HG03571 (cell line): ENCODE results near the gene NPIPB9.
A peak's percentile ranks its signal among the peaks of the same experiment; 100 is the strongest.
"Not testable (repeated sequence)": the region's sequence is repeated elsewhere in the genome, so short reads cannot be mapped to it uniquely, and the experiment has no call there.

Source experiments
- ATAC-seq: cut with Tn5 transposase; IDR thresholded peaks from one replicate; pipeline ENCODE4 v1.9.1; 2021; ENCODE audit not compliant: unreplicated experiment

The NPIPB9 gene

GRCh38 chr16:28751487-28751886 is at the start of gene NPIPB9:
Gene NPIPB9 (plus strand): TSS chr16:28751787.
- ATAC-seq: not testable (repeated sequence)

- not testable (repeated sequence) for ATAC-seq
These were observed 47.3 kb upstream of the NPIPB9 start for GRCh38 chr16:28704246-28704645.

- peak; percentile 92 for ATAC-seq
These were observed 40.1 kb upstream of the NPIPB9 start, which contains the start of gene EIF3C for GRCh38 chr16:28711220-28712083. Gene EIF3C (plus strand): TSS chr16:28711464. CDS start chr16:28711687, 223 bp downstream.

GRCh38 chr16:28722852-28723650 is 28.5 kb upstream of the NPIPB9 start:
- ATAC-seq: not testable (repeated sequence)

- not testable (repeated sequence) for ATAC-seq
These were observed 20.3 kb upstream of the NPIPB9 start for GRCh38 chr16:28731253-28731652.

- ATAC-seq: not testable (repeated sequence)
These were observed 19.0 kb upstream of the NPIPB9 start for GRCh38 chr16:28732455-28733124.

GRCh38 chr16:28739787-28740186 is 11.8 kb upstream of the NPIPB9 start:
- not testable (repeated sequence) for ATAC-seq

- not testable (repeated sequence) for ATAC-seq
These were observed 11.0 kb upstream of the NPIPB9 start for GRCh38 chr16:28740631-28741030.

GRCh38 chr16:28741295-28741694 is 10.3 kb upstream of the NPIPB9 start:
- ATAC-seq: not testable (repeated sequence)

GRCh38 chr16:28746618-28747350 is 4.8 kb upstream of the NPIPB9 start:
- not testable (repeated sequence) for ATAC-seq

GRCh38 chr16:28749997-28750465 is 1.6 kb upstream of the NPIPB9 start:
- ATAC-seq: peak; percentile 89

- not testable (repeated sequence) for ATAC-seq
These were observed 1.0 kb upstream of the NPIPB9 start for GRCh38 chr16:28750469-28751067.

- not testable (repeated sequence) for ATAC-seq
These were observed 30.1 kb downstream of the NPIPB9 start for GRCh38 chr16:28781697-28782096.

- ATAC-seq: not testable (repeated sequence)
These were observed 30.8 kb downstream of the NPIPB9 start for GRCh38 chr16:28782357-28782756.

- ATAC-seq: not testable (repeated sequence)
These were observed 50.8 kb downstream of the NPIPB9 start for GRCh38 chr16:28802235-28803019.

- not testable (repeated sequence) for ATAC-seq
These were observed 56.0 kb downstream of the NPIPB9 start for GRCh38 chr16:28807445-28808120.

GRCh38 chr16:28820016-28820415 is 68.4 kb downstream of the NPIPB9 start:
- no peak for ATAC-seq

- not testable (repeated sequence) for ATAC-seq
These were observed 69.0 kb downstream of the NPIPB9 start for GRCh38 chr16:28820546-28820945.
